ENCODE results near the gene MPRIP. TPM values are rescaled to one million over a fixed set of nuclear protein-coding genes. Genes with fewer than 3 reads are reported as not detected.
A peak's percentile ranks its signal among the peaks of the same experiment; 100 is the strongest.

MPRIP gene
- total and polyA plus RNA-seq, 2 experiments from 2014 or later = 91.7 to 202 TPM

DNA sequence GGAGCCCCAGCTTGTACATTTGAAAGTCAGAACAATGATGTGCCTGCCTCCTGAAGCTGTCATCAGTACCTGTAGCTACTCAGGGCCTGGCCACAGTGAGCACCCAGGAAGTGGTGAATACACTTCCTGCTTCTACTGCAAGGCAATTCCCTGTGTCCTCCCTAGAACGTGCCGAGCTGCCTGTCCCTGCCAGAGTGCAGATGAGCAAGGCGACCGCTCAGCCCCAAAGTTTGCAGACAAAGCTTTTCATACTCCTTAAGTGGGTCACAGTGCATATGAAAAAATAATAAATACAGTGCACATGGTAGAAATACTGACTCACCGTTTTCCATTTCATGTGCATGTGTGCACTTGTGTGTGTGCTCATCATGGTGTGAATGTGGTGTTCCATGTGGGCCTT lies 77.3 kb downstream of the MPRIP start:
- Histone ChIP-seq H3K36me3 (replicated peaks; ENCODE audit: insufficient read depth, low read depth) (no peaks in the 10 kb centered on the region), H2AFZ (no peak overlapping the region), H3K4me3 (no peak overlapping the region), H3K27ac (peak overlapping the region; percentile 6), H3K4me2 (no peak overlapping the region), H3K9me2 (replicated peaks; ENCODE audit: insufficient read depth) (no peaks in the 10 kb centered on the region), H4K20me1 (ENCODE audit: insufficient read depth, poor library complexity, severe bottlenecking) (peaks cover 88% of the 10 kb centered on the region), H3K27me3 (no peaks in the 10 kb centered on the region), H3K79me2 (peaks cover 98% of the 10 kb centered on the region), H3K4me1 (ENCODE audit: insufficient read depth) (peaks cover 21% of the 10 kb centered on the region), H3K9me3 (ENCODE audit: low read depth) (no peaks in the 10 kb centered on the region)
- no peak for DNase-seq (ENCODE audit: low spot score)
- TF ChIP-seq EZH2 (IDR thresholded peaks at IDR 0.05; ENCODE audit: borderline replicate concordance) = no peak
- TF ChIP-seq EZH2phosphoT487 (IDR thresholded peaks at IDR 0.05; ENCODE audit: low read depth, severe bottlenecking, unreplicated experiment) = no peak
- TF ChIP-seq CTCF (IDR thresholded peaks at IDR 0.05; ENCODE audit: poor library complexity) = no peak
- WGBS (ENCODE audit: low lambda C conversion rate, missing lambda C conversion rate) = 84% methylated on average over 5 of the region's 5 CpGs

- Histone ChIP-seq H2AFZ (no peak overlapping the region), H3K79me2 (peaks cover 98% of the 10 kb centered on the region), H3K4me3 (no peak overlapping the region), H3K27me3 (no peaks in the 10 kb centered on the region), H4K20me1 (ENCODE audit: insufficient read depth, poor library complexity, severe bottlenecking) (peaks cover 88% of the 10 kb centered on the region), H3K9me3 (ENCODE audit: low read depth) (no peaks in the 10 kb centered on the region), H3K4me2 (no peak overlapping the region), H3K36me3 (replicated peaks; ENCODE audit: insufficient read depth, low read depth) (no peaks in the 10 kb centered on the region), H3K9me2 (replicated peaks; ENCODE audit: insufficient read depth) (no peaks in the 10 kb centered on the region), H3K27ac (peak overlapping the region; percentile 60), H3K4me1 (ENCODE audit: insufficient read depth) (peaks cover 21% of the 10 kb centered on the region)
- WGBS (ENCODE audit: low lambda C conversion rate, missing lambda C conversion rate) = 75% methylated on average over 4 of the region's 4 CpGs
- TF ChIP-seq EZH2phosphoT487 (IDR thresholded peaks at IDR 0.05; ENCODE audit: low read depth, severe bottlenecking, unreplicated experiment) (no peak), CTCF (IDR thresholded peaks at IDR 0.05; ENCODE audit: poor library complexity) (no peak)
- no peak for DNase-seq (ENCODE audit: low spot score)
These were observed 78.0 kb downstream of the MPRIP start for GRCh38 chr17:17120294-17120693.

DNA sequence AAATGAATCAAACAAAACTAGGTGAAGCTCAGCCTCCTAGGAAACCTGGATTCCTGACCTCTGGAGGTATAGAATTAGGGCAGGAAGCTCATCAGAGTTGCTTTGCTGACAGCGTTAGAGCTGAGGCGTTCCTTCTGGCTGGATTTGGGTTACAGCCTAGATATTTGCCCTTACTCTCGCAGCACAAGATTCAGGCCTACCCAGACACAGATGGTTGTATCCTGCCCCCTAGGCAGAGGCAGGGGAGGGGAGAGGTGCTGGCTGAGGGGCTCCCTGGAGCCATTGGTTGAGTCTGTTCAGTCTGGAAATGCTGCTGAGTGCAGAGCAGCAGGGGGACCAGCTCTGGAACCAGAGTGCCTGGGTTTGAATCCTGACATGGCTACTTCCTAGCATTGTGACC lies 78.4 kb downstream of the MPRIP start:
- Histone ChIP-seq H3K4me1 (ENCODE audit: insufficient read depth) (peaks cover 21% of the 10 kb centered on the region), H3K27ac (peak overlapping the region; percentile 60), H3K79me2 (peaks cover 98% of the 10 kb centered on the region), H4K20me1 (ENCODE audit: insufficient read depth, poor library complexity, severe bottlenecking) (peaks cover 88% of the 10 kb centered on the region), H3K36me3 (replicated peaks; ENCODE audit: insufficient read depth, low read depth) (no peaks in the 10 kb centered on the region), H3K4me3 (no peak overlapping the region), H3K27me3 (no peaks in the 10 kb centered on the region), H3K9me3 (ENCODE audit: low read depth) (no peaks in the 10 kb centered on the region), H3K9me2 (replicated peaks; ENCODE audit: insufficient read depth) (no peaks in the 10 kb centered on the region), H2AFZ (no peak overlapping the region), H3K4me2 (no peak overlapping the region)
- TF ChIP-seq CTCF (IDR thresholded peaks at IDR 0.05; ENCODE audit: poor library complexity) = no peak
- TF ChIP-seq EZH2 (IDR thresholded peaks at IDR 0.05; ENCODE audit: borderline replicate concordance) = no peak
- TF ChIP-seq EZH2phosphoT487 (IDR thresholded peaks at IDR 0.05; ENCODE audit: low read depth, severe bottlenecking, unreplicated experiment) = no peak
- WGBS (ENCODE audit: low lambda C conversion rate, missing lambda C conversion rate) = 52% methylated on average over 3 of the region's 3 CpGs
- DNase-seq (ENCODE audit: low spot score) = no peak

GRCh38 chr17:17121162-17121561 lies 78.9 kb downstream of the MPRIP start:
- no peak overlapping the region for H2AFZ ChIP-seq

More at GRCh38 chr17:17121162-17121561, 78.9 kb downstream of the MPRIP start:
- no peaks in the 10 kb centered on the region for H3K27me3 ChIP-seq
- H4K20me1 ChIP-seq (ENCODE audit: insufficient read depth, poor library complexity, severe bottlenecking) = peaks cover 86% of the 10 kb centered on the region
- no peak overlapping the region for H3K4me2 ChIP-seq
- no peaks in the 10 kb centered on the region for H3K36me3 ChIP-seq (replicated peaks; ENCODE audit: insufficient read depth, low read depth)
- H3K4me1 ChIP-seq (ENCODE audit: insufficient read depth) = peaks cover 21% of the 10 kb centered on the region
- no peaks in the 10 kb centered on the region for H3K9me3 ChIP-seq (ENCODE audit: low read depth)
- H3K9me2 ChIP-seq (replicated peaks; ENCODE audit: insufficient read depth) = no peaks in the 10 kb centered on the region
- no peak overlapping the region for H3K4me3 ChIP-seq
- WGBS (ENCODE audit: low lambda C conversion rate, missing lambda C conversion rate) = 83% methylated on average over 8 of the region's 8 CpGs
- no peak for DNase-seq (ENCODE audit: low spot score)
- TF ChIP-seq CTCF (IDR thresholded peaks at IDR 0.05; ENCODE audit: poor library complexity) = no peak
- TF ChIP-seq EZH2phosphoT487 (IDR thresholded peaks at IDR 0.05; ENCODE audit: low read depth, severe bottlenecking, unreplicated experiment) = no peak
- TF ChIP-seq EZH2 (IDR thresholded peaks at IDR 0.05; ENCODE audit: borderline replicate concordance) = no peak
- peak overlapping the region; percentile 60 for H3K27ac ChIP-seq
- H3K79me2 ChIP-seq = peaks cover 98% of the 10 kb centered on the region
